Measurements from ENCODE around the gene DDX24.
"Not testable (repeated sequence)": the region's sequence is repeated elsewhere in the genome, so short reads cannot be mapped to it uniquely, and the experiment has no call there.

Gene DDX24

DNA sequence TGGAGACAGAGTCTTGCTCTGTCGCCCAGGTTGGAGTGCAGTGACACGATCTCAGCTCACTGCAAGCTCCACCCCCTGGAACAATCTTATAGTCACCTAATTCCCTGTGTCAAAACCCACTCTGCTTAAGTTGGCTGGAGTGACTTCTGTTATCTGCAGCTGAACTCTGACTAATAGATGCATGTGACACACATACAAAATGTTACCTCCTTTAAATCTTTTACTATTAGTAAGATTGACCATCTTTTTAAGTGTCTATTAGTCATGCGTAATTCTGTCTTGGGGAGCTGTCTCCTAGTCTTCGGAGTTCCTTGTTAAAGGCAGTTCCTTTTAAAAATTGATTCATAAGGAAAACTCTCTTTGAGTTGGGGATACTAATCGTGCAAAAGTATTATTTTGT lies 7.5 kb upstream of the DDX24 start:
- no peak overlapping the region for H3K4me3 ChIP-seq
- no peaks in the 10 kb centered on the region; the same call in 1 of the 2 replicates for H3K9me3 ChIP-seq
- in situ Hi-C loops (cut with MboI; ENCODE audit: low sequenced_read_pairs): no loop called here
- no peaks in the 10 kb centered on the region for H3K36me3 ChIP-seq (replicated peaks)
- no peaks in the 10 kb centered on the region for H3K27me3 ChIP-seq (ENCODE audit: low read depth)
- no peak for DNase-seq (ENCODE audit: low spot score in 2 of 2)
- H3K4me1 ChIP-seq: no peaks in the 10 kb centered on the region

DNA sequence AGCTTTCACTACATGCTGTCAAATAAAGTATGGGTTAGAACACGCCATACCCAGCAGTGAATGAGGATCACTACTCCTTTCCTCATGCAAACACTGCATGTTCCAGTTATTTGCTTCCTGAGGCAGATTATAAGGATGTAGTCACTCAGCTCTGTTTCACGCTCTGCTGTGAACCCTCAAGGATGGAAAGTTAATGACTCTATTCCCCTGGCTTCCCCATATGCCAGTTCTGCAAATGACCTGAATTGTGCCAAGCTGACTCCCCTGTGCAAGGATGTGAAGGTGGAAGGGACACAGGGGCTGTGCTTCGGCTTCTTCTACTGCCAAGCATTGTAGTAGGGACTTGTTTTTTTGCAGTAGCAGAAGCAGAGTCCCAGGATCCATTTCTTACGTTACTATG lies 6.9 kb upstream of the DDX24 start:
- Histone ChIP-seq H3K36me3 (replicated peaks) (no peaks in the 10 kb centered on the region), H3K4me1 (no peaks in the 10 kb centered on the region), H3K4me3 (no peak overlapping the region), H3K9me3 (no peaks in the 10 kb centered on the region; the same call in 1 of the 2 replicates), H3K27me3 (ENCODE audit: low read depth) (no peaks in the 10 kb centered on the region)
- no peak for DNase-seq (ENCODE audit: low spot score in 2 of 2)
- in situ Hi-C loops (cut with MboI; ENCODE audit: low sequenced_read_pairs): no loop called here

GRCh38 chr14:94081386-94081820 lies 401 bp upstream of the DDX24 start:
- peak overlapping the region; percentile 94 for H3K4me3 ChIP-seq
- H3K9me3 ChIP-seq: peaks cover 7% of the 10 kb centered on the region
- H3K27me3 ChIP-seq (ENCODE audit: low read depth): no peaks in the 10 kb centered on the region
- in situ Hi-C loops (cut with MboI; ENCODE audit: low sequenced_read_pairs): no loop called here
- DNase-seq (ENCODE audit: low spot score in 2 of 2): peak in 1 of 2 experiments; percentile 8
- peaks cover 15% of the 10 kb centered on the region for H3K4me1 ChIP-seq
- peaks cover 31% of the 10 kb centered on the region for H3K36me3 ChIP-seq (replicated peaks)

DNA sequence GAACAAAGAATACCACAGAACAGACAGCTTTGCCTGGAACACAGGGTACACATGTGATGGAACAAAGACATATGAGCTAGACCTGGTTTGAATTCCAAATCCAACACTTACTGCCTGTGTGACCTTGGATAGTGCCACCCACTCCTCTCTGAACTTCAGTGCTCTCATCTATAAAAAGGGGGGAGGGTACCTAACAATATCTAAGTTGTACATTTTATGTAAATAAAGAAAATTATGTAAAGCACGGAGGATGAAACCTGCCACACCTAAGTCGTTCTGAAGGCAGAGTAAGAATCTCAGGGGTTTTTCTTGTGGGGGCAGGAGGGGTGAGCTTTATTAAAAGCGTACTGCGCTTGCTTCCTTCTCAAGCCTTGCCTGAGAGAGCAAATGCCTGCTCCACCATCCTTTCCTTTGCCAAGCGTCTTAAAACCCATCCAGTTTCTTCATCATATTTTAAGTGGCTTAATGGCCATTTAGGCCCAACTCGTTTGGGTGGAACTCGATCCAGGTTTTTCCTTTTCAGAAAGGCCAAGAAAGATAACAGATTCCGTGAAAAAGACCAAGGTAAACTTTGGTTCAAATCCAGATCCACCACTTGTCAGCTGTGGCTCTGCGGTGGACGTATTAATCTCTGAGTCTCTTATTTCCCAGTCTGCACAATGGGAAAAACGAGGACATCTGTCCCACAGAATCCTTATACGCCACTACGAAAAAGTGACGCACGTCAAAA lies 946 bp downstream of the DDX24 start:
- in situ Hi-C loops (cut with MboI; ENCODE audit: low sequenced_read_pairs): no loop called here
- Histone ChIP-seq H3K36me3 (replicated peaks) (peaks cover 38% of the 10 kb centered on the region), H3K9me3 (peaks cover 14% of the 10 kb centered on the region), H3K4me3 (peak overlapping the region; percentile 94), H3K4me1 (peaks cover 15% of the 10 kb centered on the region), H3K27me3 (ENCODE audit: low read depth) (no peaks in the 10 kb centered on the region)
- DNase-seq (ENCODE audit: low spot score in 2 of 2): no peak

- H3K27me3 ChIP-seq (ENCODE audit: low read depth): no peaks in the 10 kb centered on the region
- peaks cover 15% of the 10 kb centered on the region for H3K4me1 ChIP-seq
- in situ Hi-C loops (cut with MboI; ENCODE audit: low sequenced_read_pairs): no loop called here
- H3K9me3 ChIP-seq: peaks cover 16% of the 10 kb centered on the region
- DNase-seq (ENCODE audit: low spot score in 2 of 2): no peak
- H3K4me3 ChIP-seq: no peak overlapping the region
- H3K36me3 ChIP-seq (replicated peaks): peaks cover 38% of the 10 kb centered on the region
These were observed 3.2 kb downstream of the DDX24 start for GRCh38 chr14:94077823-94078222.

GRCh38 chr14:94077111-94077821 lies 3.7 kb downstream of the DDX24 start:
- H3K36me3 ChIP-seq (replicated peaks): peaks cover 35% of the 10 kb centered on the region

GRCh38 chr14:94075008-94075407 lies 6.0 kb downstream of the DDX24 start:
- H3K4me3 ChIP-seq: no peak overlapping the region
- in situ Hi-C loops (cut with MboI; ENCODE audit: low sequenced_read_pairs): no loop called here
- DNase-seq (ENCODE audit: low spot score in 2 of 2): no peak
- H3K27me3 ChIP-seq (ENCODE audit: low read depth): no peaks in the 10 kb centered on the region
- peaks cover 21% of the 10 kb centered on the region for H3K9me3 ChIP-seq
- H3K4me1 ChIP-seq: peaks cover 7% of the 10 kb centered on the region; the same call in 1 of the 2 replicates
- peaks cover 35% of the 10 kb centered on the region for H3K36me3 ChIP-seq (replicated peaks)

More at GRCh38 chr14:94077111-94077821, 3.7 kb downstream of the DDX24 start:
- DNase-seq (ENCODE audit: low spot score in 2 of 2): no peak
- peaks cover 12% of the 10 kb centered on the region for H3K9me3 ChIP-seq
- no peaks in the 10 kb centered on the region for H3K27me3 ChIP-seq (ENCODE audit: low read depth)
- H3K4me3 ChIP-seq: no peak overlapping the region
- peaks cover 11% of the 10 kb centered on the region for H3K4me1 ChIP-seq
- in situ Hi-C loops (cut with MboI; ENCODE audit: low sequenced_read_pairs): no loop called here

DNA sequence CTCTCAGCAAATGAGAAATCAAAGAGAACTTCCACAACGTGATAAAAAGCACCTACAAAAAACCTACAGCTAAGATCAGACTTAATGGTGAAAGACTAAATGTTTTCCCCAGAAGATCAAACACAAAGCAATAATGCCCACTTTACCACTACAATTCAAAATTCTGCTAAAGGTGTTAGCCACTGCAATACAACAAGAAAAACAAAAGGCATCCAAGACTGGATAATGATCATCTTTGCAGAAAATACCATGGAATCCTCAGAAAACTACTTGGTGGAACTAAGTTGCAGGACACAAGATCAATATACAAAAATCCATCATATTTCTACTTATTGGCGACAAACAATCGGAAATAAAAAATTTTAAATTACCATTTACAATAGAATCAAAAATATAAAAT lies 6.5 kb downstream of the DDX24 start:
- Histone ChIP-seq H3K9me3 (peaks cover 25% of the 10 kb centered on the region), H3K36me3 (replicated peaks) (peaks cover 35% of the 10 kb centered on the region)
- in situ Hi-C loops (cut with MboI; ENCODE audit: low sequenced_read_pairs): no loop called here

DNA sequence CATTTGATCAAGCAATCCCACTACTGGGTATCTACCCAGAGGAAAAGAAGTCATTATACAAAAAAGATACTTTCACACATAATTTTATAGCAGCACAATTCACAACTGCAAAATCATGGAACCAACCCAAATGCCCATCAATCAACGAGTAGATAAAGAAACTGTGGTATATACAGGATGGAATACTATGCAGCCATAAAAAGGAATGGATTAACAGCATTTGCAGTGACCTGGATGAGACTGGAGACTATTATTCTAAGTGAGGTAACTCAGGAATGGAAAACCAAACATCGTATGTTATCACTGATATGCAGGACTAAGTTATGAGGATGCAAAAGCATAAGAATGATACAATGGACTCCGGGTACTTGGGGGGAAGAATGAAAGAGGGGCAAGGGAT lies 8.9 kb downstream of the DDX24 start:
- H3K36me3 ChIP-seq (replicated peaks): peaks cover 11% of the 10 kb centered on the region

More for the DNA sequence above, 6.5 kb downstream of the DDX24 start:
- peaks cover 5% of the 10 kb centered on the region; the same call in 1 of the 2 replicates for H3K4me1 ChIP-seq
- H3K27me3 ChIP-seq (ENCODE audit: low read depth): no peaks in the 10 kb centered on the region
- DNase-seq (ENCODE audit: low spot score in 2 of 2): no peak
- no peak overlapping the region for H3K4me3 ChIP-seq

DNA sequence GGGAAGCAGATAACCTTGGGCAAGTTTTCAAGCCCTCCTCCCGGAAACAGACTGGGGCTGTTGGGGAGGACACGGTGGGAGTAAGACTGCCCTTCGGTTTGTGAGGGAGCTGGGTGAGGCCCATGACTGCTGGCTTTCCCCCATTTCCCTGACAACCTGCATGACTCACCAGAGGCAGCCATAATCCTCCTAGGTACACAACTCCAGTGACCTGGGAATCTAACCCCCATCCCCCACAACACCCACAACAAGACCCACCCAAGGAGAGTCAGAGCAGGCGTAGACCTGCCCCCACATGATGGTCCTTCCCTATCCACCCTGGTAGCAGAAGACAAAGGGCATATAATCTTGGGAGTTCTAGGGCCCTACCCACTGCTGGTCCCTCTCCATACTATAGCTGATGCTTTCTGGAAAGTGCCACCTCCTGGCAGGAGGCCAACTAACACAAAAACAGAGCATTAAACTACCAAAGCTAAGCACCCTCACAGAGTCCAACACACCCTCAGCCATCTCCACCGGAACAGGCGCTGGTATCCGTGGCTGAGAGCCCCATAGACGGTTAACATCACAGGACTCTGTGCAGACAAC lies 14.8 kb downstream of the DDX24 start:
- Histone ChIP-seq H3K4me3 (no peak overlapping the region), H3K9me3 (peaks cover 15% of the 10 kb centered on the region), H3K27me3 (ENCODE audit: low read depth) (no peaks in the 10 kb centered on the region), H3K4me1 (peaks cover 9% of the 10 kb centered on the region; the same call in 1 of the 2 replicates), H3K36me3 (replicated peaks) (peaks cover 17% of the 10 kb centered on the region)
- in situ Hi-C loops (cut with MboI; ENCODE audit: low sequenced_read_pairs): no loop called here
- peak in 1 of 2 experiments; percentile 35 for DNase-seq (ENCODE audit: low spot score in 2 of 2)

More for the DNA sequence above, 8.9 kb downstream of the DDX24 start:
- H3K9me3 ChIP-seq: peaks cover 28% of the 10 kb centered on the region
- H3K4me3 ChIP-seq; in situ Hi-C loops (cut with MboI; ENCODE audit: low sequenced_read_pairs); DNase-seq (ENCODE audit: low spot score in 2 of 2); H3K27me3 ChIP-seq (ENCODE audit: low read depth); H3K4me1 ChIP-seq: not testable (repeated sequence)

DNA sequence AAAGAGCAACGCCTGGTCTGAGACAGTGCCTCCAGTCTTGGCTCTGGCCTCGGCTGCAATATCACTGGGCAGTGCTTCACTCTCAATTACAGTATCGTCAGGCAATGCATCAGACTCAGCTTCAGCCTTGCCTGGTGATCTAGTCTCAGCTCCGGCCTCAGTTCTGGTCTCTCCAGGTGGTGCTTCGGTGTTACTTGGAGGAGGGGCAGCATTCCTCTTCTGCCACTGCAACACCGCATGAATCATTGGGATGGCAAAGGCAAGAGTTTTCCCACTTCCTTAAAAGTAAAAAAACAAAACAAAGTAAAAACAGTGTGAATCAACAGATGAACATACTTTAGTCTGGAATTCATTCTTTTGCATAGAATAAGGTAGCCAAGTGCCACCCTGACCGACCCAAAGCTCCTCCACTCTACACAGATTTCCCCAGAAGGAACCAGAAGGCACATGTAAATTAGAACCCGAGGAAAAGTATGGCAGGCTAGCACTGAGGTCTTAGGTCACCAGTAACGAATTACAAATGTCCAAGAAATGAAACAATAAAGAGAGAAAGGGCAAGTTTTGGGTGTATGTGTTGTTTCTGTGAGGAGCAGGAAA lies 18.6 kb downstream of the DDX24 start:
- in situ Hi-C loops (cut with MboI; ENCODE audit: low sequenced_read_pairs): no loop called here
- DNase-seq (ENCODE audit: low spot score in 2 of 2): no peak
- no peaks in the 10 kb centered on the region for H3K27me3 ChIP-seq (ENCODE audit: low read depth)
- H3K9me3 ChIP-seq: no peaks in the 10 kb centered on the region; the same call in 1 of the 2 replicates
- peaks cover 55% of the 10 kb centered on the region for H3K36me3 ChIP-seq (replicated peaks)
- H3K4me1 ChIP-seq: peaks cover 9% of the 10 kb centered on the region; the same call in 1 of the 2 replicates
- no peak overlapping the region for H3K4me3 ChIP-seq

DNA sequence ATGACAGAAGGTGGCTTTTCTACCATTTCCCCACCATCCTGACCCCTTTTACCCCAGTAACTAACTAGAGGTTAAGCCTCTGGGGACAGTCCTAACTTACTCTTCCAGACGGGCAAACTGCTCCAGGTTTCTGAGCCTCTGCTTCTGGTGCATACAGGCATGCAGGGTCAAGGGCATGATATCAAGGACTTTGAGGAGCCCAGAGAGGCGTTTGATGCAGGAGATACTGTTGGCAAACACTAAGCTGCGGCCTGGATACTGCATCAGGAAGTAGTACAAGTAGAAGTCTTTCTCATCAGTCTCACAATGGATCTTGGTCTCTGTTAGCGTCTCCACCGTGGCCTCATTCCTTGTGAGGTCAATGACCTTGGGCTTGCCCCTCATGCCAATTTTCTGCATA lies 21.0 kb downstream of the DDX24 start:
- Histone ChIP-seq H3K36me3 (replicated peaks) (peaks cover 77% of the 10 kb centered on the region), H3K9me3 (no peaks in the 10 kb centered on the region), H3K4me3 (no peak overlapping the region), H3K4me1 (0 out of 2 replicates have a peak, but pooled peaks cover 6% of the 10 kb centered on the region), H3K27me3 (ENCODE audit: low read depth) (no peaks in the 10 kb centered on the region)
- in situ Hi-C loops (cut with MboI; ENCODE audit: low sequenced_read_pairs): no loop called here
- no peak for DNase-seq (ENCODE audit: low spot score in 2 of 2)

GRCh38 chr14:94058674-94059138 lies 22.3 kb downstream of the DDX24 start:
- Histone ChIP-seq H3K36me3 (replicated peaks) (peaks cover 90% of the 10 kb centered on the region), H3K4me1 (0 out of 2 replicates have a peak, but pooled peaks cover 6% of the 10 kb centered on the region), H3K9me3 (no peaks in the 10 kb centered on the region), H3K27me3 (ENCODE audit: low read depth) (no peaks in the 10 kb centered on the region), H3K4me3 (no peak overlapping the region)
- in situ Hi-C loops (cut with MboI; ENCODE audit: low sequenced_read_pairs): no loop called here
- no peak for DNase-seq (ENCODE audit: low spot score in 2 of 2)
